ENCODE data around the gene PRAMEF14.
"Not testable (repeated sequence)": the region's sequence is repeated elsewhere in the genome, so short reads cannot be mapped to it uniquely, and the experiment has no call there.

Gene PRAMEF14

GRCh38 chr1:13302197-13302596 is 44.7 kb downstream of the PRAMEF14 start:
- not testable (repeated sequence) for DNase-seq (ENCODE audit: low read depth in 2 of 2); H3K4me3 ChIP-seq (replicated peaks in 1 of 2; ENCODE audit: low read depth in 2 of 2, low read length in 2 of 2)

GRCh38 chr1:13298699-13299098 is 48.2 kb downstream of the PRAMEF14 start:
- DNase-seq (ENCODE audit: low read depth in 2 of 2); H3K4me3 ChIP-seq (replicated peaks in 1 of 2; ENCODE audit: low read depth in 2 of 2, low read length in 2 of 2): not testable (repeated sequence)

GRCh38 chr1:13297216-13297931 is 49.6 kb downstream of the PRAMEF14 start:
- H3K4me3 ChIP-seq (replicated peaks in 1 of 2; ENCODE audit: low read depth in 2 of 2, low read length in 2 of 2); DNase-seq (ENCODE audit: low read depth in 2 of 2): not testable (repeated sequence)

Data from cardiac fibroblast (primary cell).